GOT3 (cell line): ENCODE results near the gene FEN1.

Experiments
- DNase-seq: peaks from one replicate; lab custom pipeline; 2025; ENCODE audit warnings: mixed read lengths; lab: John Stamatoyannopoulos, UW

Gene FEN1

GRCh38 chr11:61844909-61845565 is 52.3 kb downstream of the FEN1 start:
- no peak for DNase-seq

DNA sequence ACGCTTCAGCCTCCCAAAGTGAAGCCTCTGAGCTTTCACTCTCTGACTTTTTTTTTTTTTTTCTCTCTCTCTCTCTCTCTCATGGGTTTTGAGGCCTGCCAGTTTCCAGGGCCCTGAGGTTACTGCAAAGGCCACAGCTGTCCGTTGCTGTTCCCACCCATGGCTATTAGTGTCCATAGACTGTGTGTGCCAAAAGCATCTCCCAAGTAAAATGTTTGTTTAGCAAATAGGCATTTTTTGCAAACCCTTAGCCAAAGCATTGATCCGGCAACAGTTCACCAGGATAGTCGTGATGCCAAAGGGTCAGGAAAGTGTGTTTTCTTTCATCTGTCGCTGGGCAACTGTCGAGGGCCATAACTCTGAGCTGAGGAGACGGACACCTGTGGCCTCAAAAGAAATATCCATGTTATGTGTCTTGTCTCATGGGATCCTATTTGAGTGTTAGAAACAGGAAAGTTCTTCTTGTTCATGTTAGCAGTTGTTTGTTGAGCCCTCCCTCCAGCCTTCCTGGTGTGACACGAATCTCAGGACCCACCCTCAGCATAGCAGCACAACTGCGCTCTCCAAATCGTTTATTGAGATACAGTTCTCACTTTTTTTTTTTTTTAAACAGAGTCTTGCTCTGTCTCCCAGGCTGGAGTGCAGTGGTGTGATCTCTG is 53.8 kb downstream of the FEN1 start:
- no peak for DNase-seq
